Ishikawa (cell line): ENCODE results near the gene CCDC141.

ENCODE experiments used
- CEBPB ChIP-seq: IDR thresholded peaks from 2 replicates; pipeline ENCODE4 v1.6.1; 2012
- CREB1 ChIP-seq: IDR thresholded peaks from 2 replicates; pipeline ENCODE4 v1.6.1; 2012; ENCODE audit warnings: low read depth
- EGR1 ChIP-seq: IDR thresholded peaks from 2 replicates; pipeline ENCODE4 v1.6.1; 2012
- EP300 ChIP-seq: IDR thresholded peaks from 2 replicates; pipeline ENCODE4 v1.6.1; 2012; ENCODE audit warnings: borderline replicate concordance
- FOXM1 ChIP-seq: IDR thresholded peaks from 2 replicates; pipeline ENCODE4 v1.6.1; 2012; ENCODE audit warnings: low read depth, borderline replicate concordance
- MAX ChIP-seq: IDR thresholded peaks from 2 replicates; pipeline ENCODE4 v1.6.1; 2012
- NFIC ChIP-seq: IDR thresholded peaks from 2 replicates; pipeline ENCODE4 v1.6.1; 2012
- RAD21 ChIP-seq: IDR thresholded peaks from 2 replicates; pipeline ENCODE4 v1.6.1; 2012; ENCODE audit warnings: low read depth
- REST ChIP-seq: IDR thresholded peaks from 2 replicates; pipeline ENCODE4 v1.6.1; 2012; ENCODE audit warnings: low read depth, mild to moderate bottlenecking
- TAF1 ChIP-seq: IDR thresholded peaks from 2 replicates; pipeline ENCODE4 v1.6.1; 2012; ENCODE audit warnings: low read depth, mild to moderate bottlenecking
- TCF12 ChIP-seq: IDR thresholded peaks from 2 replicates; pipeline ENCODE4 v1.6.1; 2012; ENCODE audit warnings: low read depth
- TEAD4 ChIP-seq: IDR thresholded peaks from 2 replicates; pipeline ENCODE4 v1.6.1; 2012
- YY1 ChIP-seq: IDR thresholded peaks from 2 replicates; pipeline ENCODE4 v1.6.1; 2012; ENCODE audit warnings: low read depth
- ZBTB7A ChIP-seq: IDR thresholded peaks from 2 replicates; pipeline ENCODE4 v1.6.1; 2012; ENCODE audit warnings: low read depth
- TF ChIP-seq, protein P1 (sequence below): IDR thresholded peaks from 2 replicates; pipeline ENCODE4 v1.6.1; 2012

Gene CCDC141

DNA sequence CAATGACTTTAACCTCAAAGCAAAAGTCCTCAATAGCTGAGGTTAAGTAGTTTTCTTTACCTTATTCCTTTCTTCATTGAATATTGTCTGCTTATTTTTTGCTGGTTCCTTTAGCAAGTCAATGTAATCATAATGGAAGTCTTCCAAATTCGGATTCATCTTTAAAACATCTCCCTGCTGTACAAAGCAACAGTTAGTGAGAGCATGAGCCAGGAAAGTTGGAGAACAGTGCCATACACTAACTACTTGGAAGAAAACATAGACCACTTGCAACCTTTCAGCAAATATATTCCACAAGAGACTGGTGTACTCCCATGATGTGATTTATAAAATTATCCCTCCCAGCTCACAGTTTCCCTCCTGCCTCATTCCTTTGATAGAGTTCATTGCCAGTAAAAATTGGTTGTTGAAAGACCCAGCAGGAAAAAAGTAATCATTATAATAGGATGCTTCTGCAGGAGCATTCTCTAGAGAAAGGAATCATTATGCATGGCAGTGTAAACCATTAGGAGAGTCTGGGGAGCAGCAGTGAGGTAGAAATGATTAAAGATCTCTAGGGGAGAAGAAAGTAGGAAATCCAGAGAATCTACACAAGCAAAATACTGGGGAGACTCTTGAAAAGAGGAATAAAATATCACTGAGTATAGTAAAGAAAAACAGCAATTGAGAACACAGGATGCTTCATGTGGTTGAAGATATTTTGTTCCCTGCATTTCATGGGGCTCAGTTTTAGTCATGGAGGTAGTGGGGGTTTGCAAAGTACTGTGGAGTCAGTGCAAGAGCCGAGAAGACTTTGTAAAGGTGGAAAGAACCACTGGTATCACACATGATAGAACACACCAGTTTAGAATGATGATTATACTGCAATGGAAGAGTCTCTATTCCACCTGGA lies 204.1 kb downstream of the CCDC141 start:
- TF ChIP-seq EP300 (no peak), CREB1 (no peak), MAX (no peak), TCF12 (no peak), REST (no peak), TAF1 (no peak), RAD21 (no peak), EGR1 (no peak), CEBPB (no peak), FOXM1 (no peak), TEAD4 (no peak)
- TF ChIP-seq, protein P1, sequence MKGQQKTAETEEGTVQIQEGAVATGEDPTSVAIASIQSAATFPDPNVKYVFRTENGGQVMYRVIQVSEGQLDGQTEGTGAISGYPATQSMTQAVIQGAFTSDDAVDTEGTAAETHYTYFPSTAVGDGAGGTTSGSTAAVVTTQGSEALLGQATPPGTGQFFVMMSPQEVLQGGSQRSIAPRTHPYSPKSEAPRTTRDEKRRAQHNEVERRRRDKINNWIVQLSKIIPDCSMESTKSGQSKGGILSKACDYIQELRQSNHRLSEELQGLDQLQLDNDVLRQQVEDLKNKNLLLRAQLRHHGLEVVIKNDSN: no peak

- TF ChIP-seq CREB1: no peak
- no peak for TF ChIP-seq TEAD4
Observed at GRCh38 chr2:178844701-178845100, 205.2 kb downstream of the CCDC141 start.

GRCh38 chr2:178844269-178844668 lies 205.7 kb downstream of the CCDC141 start:
- no peak for TF ChIP-seq NFIC
- no peak for TF ChIP-seq CEBPB
- TF ChIP-seq FOXM1: no peak
- TF ChIP-seq YY1: no peak
- TF ChIP-seq ZBTB7A: no peak
- TF ChIP-seq MAX: no peak
- TF ChIP-seq, protein P1: no peak
- no peak for TF ChIP-seq TCF12
- TF ChIP-seq REST: no peak
- TF ChIP-seq TAF1: no peak
- no peak for TF ChIP-seq EP300
- TF ChIP-seq TEAD4: no peak
- no peak for TF ChIP-seq EGR1
- TF ChIP-seq RAD21: no peak

GRCh38 chr2:178843697-178844096 lies 206.2 kb downstream of the CCDC141 start:
- no peak for TF ChIP-seq CREB1
- no peak for TF ChIP-seq NFIC
- TF ChIP-seq, protein P1: no peak
- TF ChIP-seq TEAD4: no peak
- TF ChIP-seq EGR1: no peak
- no peak for TF ChIP-seq TCF12
- no peak for TF ChIP-seq RAD21
- no peak for TF ChIP-seq EP300
- TF ChIP-seq TAF1: no peak
- no peak for TF ChIP-seq ZBTB7A
- TF ChIP-seq REST: no peak
- no peak for TF ChIP-seq FOXM1
- TF ChIP-seq MAX: no peak
- TF ChIP-seq CEBPB: no peak
- no peak for TF ChIP-seq YY1
